Measurements from ENCODE around the gene PHKA2. TPM values are rescaled to one million over a fixed set of nuclear protein-coding genes. Genes with fewer than 3 reads are reported as not detected.

The PHKA2 gene
- total RNA-seq, 2 donors from 2014 or later: 29.4 to 33.2 TPM

GRCh38 chrX:18941896-18942295 lies 42.0 kb downstream of the PHKA2 start:
- Mint-ChIP-seq H3K4me1 (no peaks in the 10 kb centered on the region), H3K27me3 (no peaks in the 10 kb centered on the region), H3K4me3 (no peak overlapping the region), H3K36me3 (ENCODE audit: low read depth) (peaks cover 2% of the 10 kb centered on the region), H3K27ac (no peak overlapping the region)
- no peak for DNase-seq
- ATAC-seq: no peak
- H3K9me3 ChIP-seq (ENCODE audit: control insufficient read depth, low read length, poor library complexity, severe bottlenecking): no peaks in the 10 kb centered on the region

GRCh38 chrX:18938710-18939109 lies 45.2 kb downstream of the PHKA2 start:
- Mint-ChIP-seq H3K27ac (no peak overlapping the region), H3K4me3 (no peak overlapping the region), H3K36me3 (ENCODE audit: low read depth) (peaks cover 2% of the 10 kb centered on the region), H3K4me1 (no peaks in the 10 kb centered on the region), H3K27me3 (no peaks in the 10 kb centered on the region)
- no peak for ATAC-seq
- H3K9me3 ChIP-seq (ENCODE audit: control insufficient read depth, low read length, poor library complexity, severe bottlenecking): no peaks in the 10 kb centered on the region
- DNase-seq: no peak

- H3K27me3 Mint-ChIP-seq: no peaks in the 10 kb centered on the region
- H3K4me1 Mint-ChIP-seq: no peaks in the 10 kb centered on the region
- no peak overlapping the region for H3K27ac Mint-ChIP-seq
- H3K9me3 ChIP-seq (ENCODE audit: control insufficient read depth, low read length, poor library complexity, severe bottlenecking): no peaks in the 10 kb centered on the region
- no peak for ATAC-seq
- no peak for DNase-seq
- peaks cover 2% of the 10 kb centered on the region for H3K36me3 Mint-ChIP-seq (ENCODE audit: low read depth)
- H3K4me3 Mint-ChIP-seq: no peak overlapping the region
Observed at GRCh38 chrX:18937173-18937572, 46.7 kb downstream of the PHKA2 start.

GRCh38 chrX:18935893-18936292 lies 48.0 kb downstream of the PHKA2 start:
- no peak for DNase-seq

GRCh38 chrX:18934708-18935107 lies 49.2 kb downstream of the PHKA2 start:
- Mint-ChIP-seq H3K36me3 (ENCODE audit: low read depth) (peaks cover 1% of the 10 kb centered on the region), H3K4me3 (no peak overlapping the region), H3K4me1 (no peaks in the 10 kb centered on the region), H3K27ac (no peak overlapping the region), H3K27me3 (no peaks in the 10 kb centered on the region)
- DNase-seq: no peak
- H3K9me3 ChIP-seq (ENCODE audit: control insufficient read depth, low read length, poor library complexity, severe bottlenecking): no peaks in the 10 kb centered on the region
- ATAC-seq: no peak

More at GRCh38 chrX:18935893-18936292, 48.0 kb downstream of the PHKA2 start:
- Mint-ChIP-seq H3K27me3 (no peaks in the 10 kb centered on the region), H3K4me1 (no peaks in the 10 kb centered on the region), H3K4me3 (no peak overlapping the region), H3K36me3 (ENCODE audit: low read depth) (peaks cover 2% of the 10 kb centered on the region), H3K27ac (no peak overlapping the region)
- no peak for ATAC-seq
- no peaks in the 10 kb centered on the region for H3K9me3 ChIP-seq (ENCODE audit: control insufficient read depth, low read length, poor library complexity, severe bottlenecking)

GRCh38 chrX:18933617-18934016 lies 50.3 kb downstream of the PHKA2 start:
- DNase-seq (no peak), ATAC-seq (no peak)
- H3K36me3 Mint-ChIP-seq (ENCODE audit: low read depth): no peaks in the 10 kb centered on the region
- H3K27ac Mint-ChIP-seq: no peak overlapping the region
- no peaks in the 10 kb centered on the region for H3K9me3 ChIP-seq (ENCODE audit: control insufficient read depth, low read length, poor library complexity, severe bottlenecking)
- no peaks in the 10 kb centered on the region for H3K4me1 Mint-ChIP-seq
- H3K27me3 Mint-ChIP-seq: no peaks in the 10 kb centered on the region
- no peak overlapping the region for H3K4me3 Mint-ChIP-seq

- no peak for DNase-seq
- Mint-ChIP-seq H3K27ac (no peak overlapping the region), H3K4me3 (no peak overlapping the region), H3K27me3 (no peaks in the 10 kb centered on the region), H3K4me1 (no peaks in the 10 kb centered on the region), H3K36me3 (ENCODE audit: low read depth) (peaks cover 3% of the 10 kb centered on the region)
- ATAC-seq: no peak
- no peaks in the 10 kb centered on the region for H3K9me3 ChIP-seq (ENCODE audit: control insufficient read depth, low read length, poor library complexity, severe bottlenecking)
Observed at GRCh38 chrX:18931972-18932371, 51.9 kb downstream of the PHKA2 start.

GRCh38 chrX:18929775-18930174 lies 54.1 kb downstream of the PHKA2 start:
- Mint-ChIP-seq H3K27ac (no peak overlapping the region), H3K36me3 (ENCODE audit: low read depth) (peaks cover 3% of the 10 kb centered on the region), H3K4me1 (no peaks in the 10 kb centered on the region), H3K27me3 (no peaks in the 10 kb centered on the region), H3K4me3 (no peak overlapping the region)
- ATAC-seq: no peak
- no peak for DNase-seq
- H3K9me3 ChIP-seq (ENCODE audit: control insufficient read depth, low read length, poor library complexity, severe bottlenecking): no peaks in the 10 kb centered on the region

- Mint-ChIP-seq H3K27me3 (no peaks in the 10 kb centered on the region), H3K4me3 (no peak overlapping the region), H3K4me1 (no peaks in the 10 kb centered on the region), H3K27ac (no peak overlapping the region), H3K36me3 (ENCODE audit: low read depth) (peaks cover 3% of the 10 kb centered on the region)
- ATAC-seq: no peak
- no peaks in the 10 kb centered on the region for H3K9me3 ChIP-seq (ENCODE audit: control insufficient read depth, low read length, poor library complexity, severe bottlenecking)
- DNase-seq: no peak
Observed at GRCh38 chrX:18927558-18927957, 56.4 kb downstream of the PHKA2 start.

- no peak for DNase-seq
- no peaks in the 10 kb centered on the region for H3K9me3 ChIP-seq (ENCODE audit: control insufficient read depth, low read length, poor library complexity, severe bottlenecking)
- H3K27ac Mint-ChIP-seq: no peak overlapping the region
- H3K36me3 Mint-ChIP-seq (ENCODE audit: low read depth): peaks cover 3% of the 10 kb centered on the region
- H3K4me3 Mint-ChIP-seq: no peak overlapping the region
- no peaks in the 10 kb centered on the region for H3K27me3 Mint-ChIP-seq
- H3K4me1 Mint-ChIP-seq: no peaks in the 10 kb centered on the region
- ATAC-seq: no peak
Observed at GRCh38 chrX:18924507-18925088, 59.3 kb downstream of the PHKA2 start.

- ATAC-seq (no peak), DNase-seq (no peak)
- Mint-ChIP-seq H3K27me3 (no peaks in the 10 kb centered on the region), H3K27ac (no peak overlapping the region), H3K36me3 (ENCODE audit: low read depth) (peaks cover 5% of the 10 kb centered on the region), H3K4me1 (no peaks in the 10 kb centered on the region), H3K4me3 (no peak overlapping the region)
- no peaks in the 10 kb centered on the region for H3K9me3 ChIP-seq (ENCODE audit: control insufficient read depth, low read length, poor library complexity, severe bottlenecking)
Observed at GRCh38 chrX:18920566-18920965, 63.3 kb downstream of the PHKA2 start.

- Mint-ChIP-seq H3K27me3 (no peaks in the 10 kb centered on the region), H3K4me1 (no peaks in the 10 kb centered on the region), H3K36me3 (ENCODE audit: low read depth) (peaks cover 5% of the 10 kb centered on the region), H3K4me3 (no peak overlapping the region), H3K27ac (no peak overlapping the region)
- ATAC-seq: no peak
- no peaks in the 10 kb centered on the region for H3K9me3 ChIP-seq (ENCODE audit: control insufficient read depth, low read length, poor library complexity, severe bottlenecking)
- DNase-seq: no peak
Observed at GRCh38 chrX:18920079-18920478, 63.8 kb downstream of the PHKA2 start.

- DNase-seq: no peak
- H3K4me1 Mint-ChIP-seq: no peaks in the 10 kb centered on the region
- no peak overlapping the region for H3K4me3 Mint-ChIP-seq
- ATAC-seq: no peak
- peaks cover 5% of the 10 kb centered on the region for H3K36me3 Mint-ChIP-seq (ENCODE audit: low read depth)
- no peak overlapping the region for H3K27ac Mint-ChIP-seq
- no peaks in the 10 kb centered on the region for H3K27me3 Mint-ChIP-seq
- no peaks in the 10 kb centered on the region for H3K9me3 ChIP-seq (ENCODE audit: control insufficient read depth, low read length, poor library complexity, severe bottlenecking)
Observed at GRCh38 chrX:18917831-18918230, 66.1 kb downstream of the PHKA2 start.

GRCh38 chrX:18906286-18906685 lies 77.6 kb downstream of the PHKA2 start:
- no peaks in the 10 kb centered on the region for H3K27me3 Mint-ChIP-seq
- DNase-seq: no peak
- H3K9me3 ChIP-seq (ENCODE audit: control insufficient read depth, low read length, poor library complexity, severe bottlenecking): no peaks in the 10 kb centered on the region

More at GRCh38 chrX:18906286-18906685, 77.6 kb downstream of the PHKA2 start:
- no peak overlapping the region for H3K4me3 Mint-ChIP-seq
- no peaks in the 10 kb centered on the region for H3K36me3 Mint-ChIP-seq (ENCODE audit: low read depth)
- ATAC-seq: no peak
- H3K27ac Mint-ChIP-seq: no peak overlapping the region
- H3K4me1 Mint-ChIP-seq: no peaks in the 10 kb centered on the region
